GM21528 (cell line): ENCODE data around the gene IL17F.

Source experiments
- ATAC-seq: cut with Tn5 transposase; IDR thresholded peaks from one replicate; pipeline ENCODE4 v1.9.1; 2021; ENCODE audit warnings: mild to moderate bottlenecking, moderate library complexity; ENCODE audit not compliant: unreplicated experiment, low FRiP score

IL17F gene

GRCh38 chr6:52195886-52196285 is 48.4 kb downstream of the IL17F start:
- no peak for ATAC-seq

- ATAC-seq, result no peak
Measured at GRCh38 chr6:52191824-52192223, 52.5 kb downstream of the IL17F start.

GRCh38 chr6:52190409-52190808 is 53.9 kb downstream of the IL17F start:
- ATAC-seq, result no peak

GRCh38 chr6:52189974-52190373 is 54.3 kb downstream of the IL17F start:
- ATAC-seq, result no peak

- no peak for ATAC-seq
Measured at GRCh38 chr6:52187098-52187497, 57.2 kb downstream of the IL17F start.
